ENCODE data around the gene XPOT. TPM values are rescaled to one million over a fixed set of nuclear protein-coding genes. Genes with fewer than 3 reads are reported as not detected.
A peak's percentile ranks its signal among the peaks of the same experiment; 100 is the strongest.
"Not testable (repeated sequence)": the region's sequence is repeated elsewhere in the genome, so short reads cannot be mapped to it uniquely, and the experiment has no call there.

Gene XPOT, protein sequence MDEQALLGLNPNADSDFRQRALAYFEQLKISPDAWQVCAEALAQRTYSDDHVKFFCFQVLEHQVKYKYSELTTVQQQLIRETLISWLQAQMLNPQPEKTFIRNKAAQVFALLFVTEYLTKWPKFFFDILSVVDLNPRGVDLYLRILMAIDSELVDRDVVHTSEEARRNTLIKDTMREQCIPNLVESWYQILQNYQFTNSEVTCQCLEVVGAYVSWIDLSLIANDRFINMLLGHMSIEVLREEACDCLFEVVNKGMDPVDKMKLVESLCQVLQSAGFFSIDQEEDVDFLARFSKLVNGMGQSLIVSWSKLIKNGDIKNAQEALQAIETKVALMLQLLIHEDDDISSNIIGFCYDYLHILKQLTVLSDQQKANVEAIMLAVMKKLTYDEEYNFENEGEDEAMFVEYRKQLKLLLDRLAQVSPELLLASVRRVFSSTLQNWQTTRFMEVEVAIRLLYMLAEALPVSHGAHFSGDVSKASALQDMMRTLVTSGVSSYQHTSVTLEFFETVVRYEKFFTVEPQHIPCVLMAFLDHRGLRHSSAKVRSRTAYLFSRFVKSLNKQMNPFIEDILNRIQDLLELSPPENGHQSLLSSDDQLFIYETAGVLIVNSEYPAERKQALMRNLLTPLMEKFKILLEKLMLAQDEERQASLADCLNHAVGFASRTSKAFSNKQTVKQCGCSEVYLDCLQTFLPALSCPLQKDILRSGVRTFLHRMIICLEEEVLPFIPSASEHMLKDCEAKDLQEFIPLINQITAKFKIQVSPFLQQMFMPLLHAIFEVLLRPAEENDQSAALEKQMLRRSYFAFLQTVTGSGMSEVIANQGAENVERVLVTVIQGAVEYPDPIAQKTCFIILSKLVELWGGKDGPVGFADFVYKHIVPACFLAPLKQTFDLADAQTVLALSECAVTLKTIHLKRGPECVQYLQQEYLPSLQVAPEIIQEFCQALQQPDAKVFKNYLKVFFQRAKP
- 102 TPM for polyA plus RNA-seq (2012; ENCODE audit: insufficient read depth, insufficient read length, low read depth)

DNA sequence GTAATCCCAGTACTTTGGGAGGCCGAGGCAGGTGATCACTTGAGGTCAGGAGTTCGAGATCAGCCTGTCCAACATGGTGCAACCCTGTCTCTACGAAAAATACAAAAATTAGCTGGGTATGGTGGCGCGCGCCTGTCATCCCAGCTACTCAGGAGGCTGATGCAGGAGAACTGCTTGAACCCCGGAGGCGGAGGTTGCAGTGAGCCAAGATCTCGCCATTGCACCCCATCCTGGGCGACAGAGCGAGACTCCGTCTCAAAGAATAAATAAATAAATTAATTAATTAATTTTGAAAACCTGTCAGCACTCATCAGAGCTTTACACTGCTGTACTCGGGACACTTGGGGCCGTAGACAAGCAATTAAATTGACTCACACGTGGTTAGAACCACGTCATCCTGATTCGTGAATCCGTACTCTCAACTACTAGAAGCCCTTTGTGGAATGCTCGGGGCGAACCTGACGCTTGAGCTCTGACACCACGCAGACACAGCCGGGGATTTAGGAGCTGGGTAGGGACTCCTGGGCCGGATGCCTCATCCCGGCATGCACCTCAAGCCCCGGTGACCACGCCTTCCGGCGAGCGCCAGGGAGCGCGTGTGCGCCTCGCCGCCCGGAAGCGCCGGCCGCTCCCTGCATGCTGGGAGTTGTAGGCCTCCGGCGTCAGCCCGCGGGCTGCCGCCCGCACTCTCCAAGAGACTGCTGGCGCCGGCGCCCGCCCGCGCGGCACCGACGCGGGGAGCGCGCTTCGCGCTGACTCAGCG lies at the start of gene XPOT:
Gene XPOT, plus strand, starts transcription at position 686 of the 763 bp plus-strand sequence. CDS start 5,644 bp downstream, outside the sequence.
- TF ChIP-seq, protein P1, sequence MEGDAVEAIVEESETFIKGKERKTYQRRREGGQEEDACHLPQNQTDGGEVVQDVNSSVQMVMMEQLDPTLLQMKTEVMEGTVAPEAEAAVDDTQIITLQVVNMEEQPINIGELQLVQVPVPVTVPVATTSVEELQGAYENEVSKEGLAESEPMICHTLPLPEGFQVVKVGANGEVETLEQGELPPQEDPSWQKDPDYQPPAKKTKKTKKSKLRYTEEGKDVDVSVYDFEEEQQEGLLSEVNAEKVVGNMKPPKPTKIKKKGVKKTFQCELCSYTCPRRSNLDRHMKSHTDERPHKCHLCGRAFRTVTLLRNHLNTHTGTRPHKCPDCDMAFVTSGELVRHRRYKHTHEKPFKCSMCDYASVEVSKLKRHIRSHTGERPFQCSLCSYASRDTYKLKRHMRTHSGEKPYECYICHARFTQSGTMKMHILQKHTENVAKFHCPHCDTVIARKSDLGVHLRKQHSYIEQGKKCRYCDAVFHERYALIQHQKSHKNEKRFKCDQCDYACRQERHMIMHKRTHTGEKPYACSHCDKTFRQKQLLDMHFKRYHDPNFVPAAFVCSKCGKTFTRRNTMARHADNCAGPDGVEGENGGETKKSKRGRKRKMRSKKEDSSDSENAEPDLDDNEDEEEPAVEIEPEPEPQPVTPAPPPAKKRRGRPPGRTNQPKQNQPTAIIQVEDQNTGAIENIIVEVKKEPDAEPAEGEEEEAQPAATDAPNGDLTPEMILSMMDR (IDR thresholded peaks at IDR 0.05; ENCODE audit: low read depth, low read length) = no peak
- Histone ChIP-seq H3K9me3 (no peaks in the 10 kb centered on the region), H3K36me3 (peaks cover 7% of the 10 kb centered on the region), H3K4me3 (ENCODE audit: low read depth, low read length) (peak within 1 kb of the TSS; percentile 97), H3K27me3 (no peaks in the 10 kb centered on the region), H3K4me1 (0 out of 2 replicates have a peak, but pooled peaks cover 4% of the 10 kb centered on the region)
- peak; percentile 98 for DNase-seq

DNA sequence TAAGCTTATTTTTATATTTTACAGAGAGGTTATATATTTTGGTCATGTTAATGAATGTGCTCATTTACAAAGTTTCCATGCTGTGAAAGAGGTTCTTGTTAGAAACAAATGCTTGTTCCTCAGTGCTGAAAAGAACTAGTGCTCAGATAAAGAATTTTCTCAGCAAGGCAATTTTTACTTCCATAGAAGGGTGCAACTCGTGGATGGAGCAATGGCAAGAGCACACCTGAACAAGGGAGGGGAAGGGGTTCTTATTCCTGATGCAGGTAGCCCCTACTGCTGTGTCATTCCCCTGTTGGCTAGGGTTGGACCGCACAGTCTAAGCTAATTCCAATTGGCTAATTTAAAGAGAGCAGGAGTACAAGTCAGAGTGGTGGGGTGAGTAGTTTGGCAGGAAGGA lies 48.0 kb upstream of the XPOT start:
- not testable (repeated sequence) for H3K27me3 ChIP-seq; H3K4me3 ChIP-seq (ENCODE audit: low read depth, low read length); H3K9me3 ChIP-seq; DNase-seq; H3K4me1 ChIP-seq; H3K36me3 ChIP-seq

DNA sequence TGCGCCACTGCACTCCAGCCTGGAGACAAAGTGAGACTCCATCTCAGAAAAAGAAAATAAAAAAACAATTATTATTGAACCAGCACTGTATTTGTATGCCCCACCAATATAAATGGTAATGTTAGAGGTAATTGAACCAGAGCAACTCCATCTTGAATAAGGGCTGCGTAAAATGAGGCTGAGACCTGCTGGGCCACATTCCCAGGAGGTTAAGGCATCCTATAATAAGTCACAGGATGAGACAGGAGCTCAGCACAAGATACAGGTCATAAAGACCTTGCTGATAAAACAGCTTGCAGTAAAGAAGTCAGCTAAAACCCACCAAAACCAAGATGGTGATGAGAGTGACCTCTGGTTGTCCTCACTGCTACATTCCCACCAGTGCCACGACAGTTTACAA lies 43.0 kb upstream of the XPOT start:
- H3K27me3 ChIP-seq = not testable (repeated sequence)

DNA sequence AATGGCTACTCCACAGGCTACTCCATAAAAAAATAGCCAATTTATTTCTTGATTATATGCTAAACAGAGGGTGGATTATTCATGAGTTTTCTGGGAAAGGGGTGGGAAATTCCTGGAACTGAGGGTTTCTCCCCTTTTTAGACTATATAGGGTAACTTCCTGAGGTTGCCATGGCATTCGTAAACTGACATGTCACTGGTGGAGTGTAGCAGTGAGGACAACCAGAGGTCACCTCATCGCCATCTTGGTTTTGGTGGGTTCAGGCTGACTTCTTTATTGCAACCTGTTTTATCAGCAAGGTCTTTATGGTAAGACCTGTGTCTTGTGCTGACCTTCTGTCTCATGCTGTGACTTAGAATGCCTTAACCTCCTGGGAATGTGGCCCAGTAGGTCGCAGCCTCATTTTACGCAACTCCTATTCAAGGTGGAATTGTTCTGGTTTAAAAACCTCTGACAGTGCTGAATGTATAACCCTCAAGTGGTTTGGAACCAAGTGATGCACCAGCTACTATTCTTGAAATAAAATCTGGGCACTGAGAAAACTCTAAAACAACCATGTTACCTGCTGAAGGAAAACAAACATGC lies 41.4 kb upstream of the XPOT start:
- no peaks in the 10 kb centered on the region for H3K9me3 ChIP-seq
- no peaks in the 10 kb centered on the region for H3K27me3 ChIP-seq
- H3K4me3 ChIP-seq (ENCODE audit: low read depth, low read length) = no peak overlapping the region
- no peaks in the 10 kb centered on the region for H3K36me3 ChIP-seq
- TF ChIP-seq, protein P1 (IDR thresholded peaks at IDR 0.05; ENCODE audit: low read depth, low read length) = no peak
- no peaks in the 10 kb centered on the region for H3K4me1 ChIP-seq
- no peak for DNase-seq

More for the DNA sequence above, 43.0 kb upstream of the XPOT start:
- H3K36me3 ChIP-seq; H3K9me3 ChIP-seq; H3K4me3 ChIP-seq (ENCODE audit: low read depth, low read length); H3K4me1 ChIP-seq; DNase-seq: not testable (repeated sequence)

DNA sequence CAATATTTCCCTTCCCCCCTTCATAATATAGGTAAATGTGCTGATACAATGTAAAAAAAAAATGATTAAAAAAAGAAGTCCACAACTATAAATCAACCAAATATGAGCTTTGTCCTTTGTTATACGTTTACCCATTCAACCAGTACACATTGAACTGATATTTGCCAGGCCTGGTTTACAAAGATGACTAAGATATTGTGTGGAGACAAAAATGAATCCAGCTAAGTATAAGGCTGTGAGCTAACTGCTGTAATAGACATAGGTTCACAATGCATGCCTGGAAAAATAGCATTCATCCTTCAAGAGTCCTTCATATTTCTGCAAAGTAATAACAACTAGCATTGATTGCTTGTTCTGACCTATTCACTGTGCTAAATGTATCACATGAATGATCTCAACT lies 20.5 kb upstream of the XPOT start:
- Histone ChIP-seq H3K36me3 (no peaks in the 10 kb centered on the region), H3K4me3 (ENCODE audit: low read depth, low read length) (no peak overlapping the region), H3K4me1 (no peaks in the 10 kb centered on the region), H3K9me3 (no peaks in the 10 kb centered on the region), H3K27me3 (no peaks in the 10 kb centered on the region)
- DNase-seq = no peak
- TF ChIP-seq, protein P1 (IDR thresholded peaks at IDR 0.05; ENCODE audit: low read depth, low read length) = no peak

DNA sequence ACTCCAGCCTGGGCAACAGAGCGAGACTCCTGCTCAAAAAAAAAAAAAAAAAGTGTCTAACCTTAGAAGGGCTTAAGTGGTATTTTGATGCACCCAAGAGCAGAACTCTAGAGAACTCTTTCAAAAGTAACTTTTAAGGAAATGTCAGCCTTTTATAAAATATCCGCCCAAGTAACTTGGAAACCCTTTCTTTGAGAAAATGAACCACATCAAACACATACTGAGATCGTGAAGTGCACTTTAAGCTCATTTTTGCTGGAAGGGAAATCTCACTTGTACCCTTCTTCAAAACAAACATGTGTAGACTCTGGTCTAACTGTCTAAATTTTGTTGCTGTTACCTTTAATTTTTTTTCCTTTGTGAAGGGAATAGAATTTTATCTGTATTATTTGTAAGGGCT lies 19.2 kb upstream of the XPOT start:
- Histone ChIP-seq H3K4me1 (no peaks in the 10 kb centered on the region), H3K4me3 (ENCODE audit: low read depth, low read length) (no peak overlapping the region), H3K9me3 (no peaks in the 10 kb centered on the region), H3K27me3 (no peaks in the 10 kb centered on the region), H3K36me3 (no peaks in the 10 kb centered on the region)
- no peak for DNase-seq
- TF ChIP-seq, protein P1 (IDR thresholded peaks at IDR 0.05; ENCODE audit: low read depth, low read length) = no peak

Data from BE2C (cell line).